ENCODE results near the gene C1orf105.

The C1orf105 gene

GRCh38 chr1:172405912-172406311, 14.6 kb upstream of the C1orf105 start:
- DNase-seq (ENCODE audit: low read depth): no peak
- no peak overlapping the region for H3K4me3 ChIP-seq (ENCODE audit: low read depth, low read length)
- no peak for TF ChIP-seq CTCF (conservative IDR thresholded peaks at IDR 0.05; ENCODE audit: low read depth, low read length)

DNA sequence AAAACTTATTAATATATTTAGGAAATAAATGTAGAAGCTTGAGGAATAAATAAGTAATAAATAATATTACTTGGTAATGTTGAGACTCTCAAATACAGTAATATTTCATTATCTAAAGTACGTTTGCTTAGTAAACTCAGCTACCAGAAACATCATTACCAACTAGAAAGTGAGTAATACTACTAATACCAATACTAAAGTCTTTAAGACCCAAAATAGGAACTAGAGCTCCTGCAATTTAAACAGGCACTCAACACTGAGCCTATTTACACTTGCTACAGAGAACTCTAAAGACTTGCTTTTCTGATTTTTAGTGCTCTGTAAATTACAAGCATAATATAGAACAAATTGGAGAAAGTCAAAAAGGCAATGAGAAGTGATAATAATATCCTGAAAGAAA, 13.5 kb upstream of the C1orf105 start:
- H3K4me3 ChIP-seq (ENCODE audit: low read depth, low read length): no peak overlapping the region
- no peak for DNase-seq (ENCODE audit: low read depth)
- no peak for TF ChIP-seq CTCF (conservative IDR thresholded peaks at IDR 0.05; ENCODE audit: low read depth, low read length)

DNA sequence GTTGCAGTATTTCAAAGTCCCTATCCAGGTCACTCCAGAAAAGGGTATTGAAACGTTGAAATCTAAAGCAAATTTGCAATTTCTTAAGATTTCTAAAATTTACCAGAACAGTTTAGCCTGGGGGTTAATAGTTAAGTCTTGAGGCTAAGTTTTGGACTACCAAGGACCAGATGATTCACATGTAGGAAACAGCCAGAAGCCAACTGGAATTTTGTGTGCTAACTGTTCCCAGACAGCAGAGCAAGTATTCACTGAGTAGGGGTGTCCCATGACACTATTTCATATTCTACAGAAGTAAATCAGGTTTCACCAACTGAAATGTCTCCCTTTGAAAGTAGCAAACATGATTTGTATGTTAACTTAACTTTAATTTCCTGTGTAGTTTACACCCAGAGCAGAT, 11.5 kb upstream of the C1orf105 start:
- H3K4me3 ChIP-seq (ENCODE audit: low read depth, low read length): no peak overlapping the region
- TF ChIP-seq CTCF (conservative IDR thresholded peaks at IDR 0.05; ENCODE audit: low read depth, low read length): no peak
- no peak for DNase-seq (ENCODE audit: low read depth)

DNA sequence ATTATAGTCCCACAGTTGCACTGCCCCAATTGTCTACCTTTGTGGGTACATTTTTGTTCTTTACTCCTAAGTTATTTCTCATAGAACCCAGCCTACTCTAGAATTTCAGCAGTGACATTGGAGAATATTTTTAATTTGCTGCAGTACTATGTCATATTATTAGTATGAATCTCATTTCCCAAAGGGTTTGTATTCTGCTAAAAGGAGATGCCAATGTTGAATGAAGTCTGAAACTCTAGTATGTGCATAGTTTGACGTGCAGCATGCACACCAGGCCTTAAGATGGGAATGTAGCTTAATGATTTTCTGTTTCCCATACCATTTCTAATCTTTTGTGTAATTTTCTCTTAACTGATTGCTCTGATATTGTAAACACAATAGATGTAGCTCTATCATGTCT, 10.5 kb upstream of the C1orf105 start:
- no peak for TF ChIP-seq CTCF (conservative IDR thresholded peaks at IDR 0.05; ENCODE audit: low read depth, low read length)
- no peak overlapping the region for H3K4me3 ChIP-seq (ENCODE audit: low read depth, low read length)
- DNase-seq (ENCODE audit: low read depth): no peak

- DNase-seq (ENCODE audit: low read depth): no peak
- no peak for TF ChIP-seq CTCF (conservative IDR thresholded peaks at IDR 0.05; ENCODE audit: low read depth, low read length)
- H3K4me3 ChIP-seq (ENCODE audit: low read depth, low read length): no peak overlapping the region
Measured at GRCh38 chr1:172411791-172412338, 8.6 kb upstream of the C1orf105 start.

DNA sequence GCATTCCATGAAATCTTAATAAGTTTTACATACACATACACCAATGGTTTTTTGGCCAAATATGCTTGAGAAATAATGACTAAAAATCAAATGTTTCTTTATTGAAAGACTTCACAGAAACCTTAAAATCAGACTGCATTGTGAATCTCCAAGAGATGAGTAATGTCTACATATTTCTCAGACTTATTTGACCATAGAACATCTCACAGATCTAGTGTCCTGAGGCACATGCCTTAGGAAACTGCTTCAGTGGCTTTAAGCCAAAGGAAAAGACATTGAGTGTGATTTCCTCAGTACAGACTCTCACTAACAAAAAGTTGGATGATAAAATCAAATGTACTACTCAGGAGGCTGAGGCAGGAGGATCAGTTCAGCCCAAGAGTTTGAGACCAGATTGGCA, 6.2 kb upstream of the C1orf105 start:
- no peak for TF ChIP-seq CTCF (conservative IDR thresholded peaks at IDR 0.05; ENCODE audit: low read depth, low read length)
- peak; percentile 75 for DNase-seq (ENCODE audit: low read depth)
- H3K4me3 ChIP-seq (ENCODE audit: low read depth, low read length): no peak overlapping the region

GRCh38 chr1:172416496-172417035, 3.9 kb upstream of the C1orf105 start:
- no peak for TF ChIP-seq CTCF (conservative IDR thresholded peaks at IDR 0.05; ENCODE audit: low read depth, low read length)

More at GRCh38 chr1:172416496-172417035, 3.9 kb upstream of the C1orf105 start:
- no peak overlapping the region for H3K4me3 ChIP-seq (ENCODE audit: low read depth, low read length)
- no peak for DNase-seq (ENCODE audit: low read depth)

All from choroid plexus epithelial cell (primary cell).